SK-N-DZ (cell line): ENCODE measurements around the gene ARID1B.

Experiments used
- DNase-seq: peaks from one replicate; pipeline ENCODE4 v3.0.0-alpha.2; 2015; ENCODE audit warnings: low spot score

Gene ARID1B

DNA sequence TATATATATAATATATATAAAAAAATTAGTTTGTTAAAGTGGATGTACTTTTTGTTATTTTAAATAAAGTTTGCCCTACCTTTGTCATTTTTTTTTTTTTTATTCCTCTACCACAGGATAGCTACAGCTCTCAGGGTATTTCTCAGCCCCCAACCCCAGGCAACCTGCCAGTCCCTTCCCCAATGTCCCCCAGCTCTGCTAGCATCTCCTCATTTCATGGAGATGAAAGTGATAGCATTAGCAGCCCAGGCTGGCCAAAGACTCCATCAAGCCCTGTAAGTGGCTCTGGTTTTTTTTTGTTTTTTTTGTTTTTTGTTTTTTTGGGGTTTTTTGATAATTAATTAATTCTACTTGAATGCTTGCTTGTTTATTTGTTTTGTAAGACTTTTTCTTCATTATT, 397.6 kb downstream of the ARID1B start:
- DNase-seq: no peak

DNA sequence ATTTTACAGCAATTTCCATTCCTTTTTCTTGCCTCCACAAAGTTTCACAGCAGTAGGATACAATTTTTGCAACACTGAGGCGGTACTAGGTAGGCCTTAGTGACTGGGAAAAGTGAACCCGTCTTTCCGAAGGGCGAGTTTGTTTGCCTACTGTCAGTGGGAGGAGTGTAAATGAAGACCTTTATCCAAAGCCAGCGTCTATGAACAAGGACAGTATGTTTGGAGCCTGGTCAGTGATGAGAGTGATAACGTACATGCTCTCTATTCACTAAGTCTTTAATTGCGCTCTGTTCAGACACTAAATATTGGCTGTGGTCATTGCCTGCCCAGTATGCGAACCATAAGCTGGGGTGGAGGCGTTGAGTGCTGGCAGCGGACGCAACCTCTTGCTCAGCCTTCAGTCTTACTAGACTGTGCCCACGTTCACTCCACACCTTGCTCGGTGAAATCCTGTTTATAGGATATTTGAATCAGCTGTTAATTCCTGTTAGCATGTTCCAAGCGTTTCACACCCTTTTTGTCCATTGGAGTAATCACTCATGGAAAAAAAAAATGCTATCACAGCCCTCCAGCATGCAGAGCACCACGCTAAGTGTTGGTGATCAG, 400.7 kb downstream of the ARID1B start:
- DNase-seq: no peak

DNA sequence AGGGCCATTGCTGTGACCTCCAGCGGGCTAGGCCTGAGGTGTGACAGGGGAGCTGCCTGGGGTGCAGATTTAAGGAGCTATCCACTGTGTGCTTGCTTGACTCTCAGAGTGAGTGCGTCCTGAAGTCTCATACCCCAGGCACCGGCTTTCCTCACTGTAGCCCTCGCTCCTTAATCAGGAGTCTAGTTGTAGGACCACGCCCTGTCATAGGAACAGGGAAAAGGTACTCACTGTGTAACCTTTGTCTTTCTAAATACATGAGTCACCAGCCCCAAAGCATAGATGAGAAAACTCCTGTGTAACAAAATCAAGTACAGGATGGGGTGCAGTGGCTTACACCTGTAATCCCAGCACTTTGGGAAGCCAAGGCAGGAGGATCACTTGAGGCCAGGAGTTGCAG, 404.5 kb downstream of the ARID1B start:
- DNase-seq: no peak

DNA sequence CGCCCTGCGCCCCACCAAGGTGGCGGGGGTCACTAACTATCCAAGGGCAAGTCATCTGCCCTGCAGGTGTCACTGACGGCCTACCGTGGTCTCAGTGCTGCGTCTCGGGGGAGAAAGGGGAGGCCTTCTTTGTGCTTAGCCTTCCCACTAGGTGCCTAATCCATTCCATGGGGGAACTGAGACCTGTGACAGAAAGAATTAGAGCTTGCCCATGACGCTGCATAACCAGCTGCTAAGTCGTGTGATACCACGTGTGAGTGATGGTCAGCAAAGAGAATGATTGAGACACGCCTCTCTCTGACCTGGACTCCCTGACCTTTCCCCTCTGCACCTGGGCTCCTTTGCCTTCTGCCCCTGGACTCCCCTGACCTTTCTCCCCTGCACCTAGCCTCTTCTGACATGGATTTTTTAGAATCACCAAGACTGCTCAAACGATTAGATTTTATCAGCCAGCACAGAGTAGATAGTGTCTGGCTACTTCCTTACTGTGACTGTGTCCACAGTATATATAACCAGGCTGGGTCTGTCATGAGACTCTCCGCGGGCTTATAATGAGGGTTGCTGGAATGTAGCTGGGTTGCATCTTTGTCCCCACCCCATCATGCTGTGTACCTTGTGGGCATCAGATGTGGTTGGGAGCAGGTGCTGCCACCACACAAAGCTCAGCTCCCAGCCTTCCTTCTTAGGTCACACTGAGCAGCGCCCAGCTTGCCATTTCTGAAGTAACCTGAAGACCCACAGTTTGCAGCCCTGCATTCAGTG, 405.5 kb downstream of the ARID1B start:
- DNase-seq: no peak

DNA sequence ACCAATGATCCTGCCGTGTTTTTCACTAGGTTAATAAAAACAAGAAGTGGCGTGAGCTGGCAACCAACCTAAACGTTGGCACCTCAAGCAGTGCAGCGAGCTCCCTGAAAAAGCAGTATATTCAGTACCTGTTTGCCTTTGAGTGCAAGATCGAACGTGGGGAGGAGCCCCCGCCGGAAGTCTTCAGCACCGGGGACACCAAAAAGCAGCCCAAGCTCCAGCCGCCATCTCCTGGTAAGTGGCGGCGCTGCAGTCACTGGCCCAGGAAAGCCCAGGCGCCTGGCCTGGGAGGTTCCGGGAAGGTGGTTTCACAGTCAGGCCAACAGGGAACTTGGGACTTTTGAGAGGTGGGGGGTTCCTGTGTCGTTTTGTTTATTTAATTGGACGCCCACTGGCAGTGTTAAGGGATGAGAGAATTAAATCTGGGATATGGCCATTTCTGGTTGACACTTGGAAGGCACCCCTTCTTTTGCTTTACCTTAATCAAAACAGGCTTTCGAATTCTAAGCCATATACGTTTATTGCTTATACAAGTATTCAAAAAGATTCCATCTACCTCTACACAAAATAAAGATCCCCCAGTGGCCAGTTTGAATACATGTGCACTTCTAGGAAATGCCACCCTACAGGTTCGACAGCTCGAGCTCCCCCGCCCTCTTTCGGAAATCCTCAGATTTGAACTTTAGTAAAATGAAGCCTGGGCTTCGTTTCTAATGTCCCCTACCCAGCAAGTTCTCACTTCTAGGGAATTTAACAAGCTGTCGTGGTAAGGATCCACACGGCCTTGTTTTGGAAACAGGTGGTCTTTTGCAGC, 407.2 kb downstream of the ARID1B start:
- DNase-seq: peak; percentile 40

DNA sequence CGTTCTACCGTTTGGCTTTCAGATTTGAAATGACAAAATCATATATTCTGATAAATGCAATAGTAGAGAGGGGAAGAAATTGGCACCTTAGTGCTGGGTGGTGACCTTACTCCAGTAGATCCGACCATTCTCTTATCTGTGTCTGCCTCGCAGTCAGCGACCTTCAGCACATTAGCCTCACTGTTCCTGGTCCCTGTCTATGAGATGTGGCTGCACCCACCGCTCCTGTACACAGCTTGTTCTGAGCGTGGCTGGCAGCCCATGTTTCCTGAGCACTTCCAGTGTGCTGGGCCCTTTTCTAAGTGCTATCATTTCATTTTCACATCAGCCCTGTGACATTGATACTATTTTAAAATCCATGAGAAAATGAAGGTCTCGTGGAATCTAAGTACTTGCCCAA, 408.0 kb downstream of the ARID1B start:
- DNase-seq: no peak

DNA sequence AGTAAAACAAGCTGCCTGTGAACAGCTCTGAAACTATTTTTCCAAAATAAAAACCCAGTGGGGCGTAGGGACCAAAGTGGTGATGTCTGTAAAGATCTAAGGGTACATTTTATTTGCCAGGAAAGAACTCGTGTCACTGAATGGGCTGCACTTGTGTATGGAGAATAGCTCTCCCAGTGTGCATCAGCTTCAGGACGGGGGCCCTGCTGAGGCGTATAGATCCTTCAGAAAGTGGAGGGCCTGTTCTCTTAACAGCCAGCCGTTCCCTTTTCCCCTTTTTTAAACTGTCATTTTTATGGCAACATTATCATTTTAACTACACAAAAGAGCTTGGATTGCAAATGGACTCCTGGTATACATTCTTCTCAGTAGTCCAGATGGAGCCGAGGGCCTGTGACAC, 408.8 kb downstream of the ARID1B start:
- DNase-seq: no peak

DNA sequence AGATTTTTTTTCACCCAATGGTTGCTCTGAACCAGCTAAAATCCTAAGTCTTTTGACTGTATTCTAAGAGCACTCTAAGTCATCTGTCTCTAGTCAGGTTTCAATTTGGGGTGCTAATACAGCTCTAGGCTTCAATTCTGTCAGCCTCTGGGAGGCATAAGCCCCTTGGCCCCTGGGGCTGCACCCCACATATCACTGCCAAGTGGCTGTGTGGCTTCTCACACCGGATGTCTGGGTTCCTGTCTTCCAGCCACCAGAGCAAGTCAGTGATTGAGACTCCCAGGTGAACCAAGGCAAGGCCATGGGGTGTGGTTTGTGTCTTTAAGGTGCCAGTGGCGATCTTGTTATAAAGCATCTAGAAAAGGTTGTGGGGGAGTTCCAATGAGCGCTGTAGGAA, 409.6 kb downstream of the ARID1B start:
- DNase-seq: no peak

DNA sequence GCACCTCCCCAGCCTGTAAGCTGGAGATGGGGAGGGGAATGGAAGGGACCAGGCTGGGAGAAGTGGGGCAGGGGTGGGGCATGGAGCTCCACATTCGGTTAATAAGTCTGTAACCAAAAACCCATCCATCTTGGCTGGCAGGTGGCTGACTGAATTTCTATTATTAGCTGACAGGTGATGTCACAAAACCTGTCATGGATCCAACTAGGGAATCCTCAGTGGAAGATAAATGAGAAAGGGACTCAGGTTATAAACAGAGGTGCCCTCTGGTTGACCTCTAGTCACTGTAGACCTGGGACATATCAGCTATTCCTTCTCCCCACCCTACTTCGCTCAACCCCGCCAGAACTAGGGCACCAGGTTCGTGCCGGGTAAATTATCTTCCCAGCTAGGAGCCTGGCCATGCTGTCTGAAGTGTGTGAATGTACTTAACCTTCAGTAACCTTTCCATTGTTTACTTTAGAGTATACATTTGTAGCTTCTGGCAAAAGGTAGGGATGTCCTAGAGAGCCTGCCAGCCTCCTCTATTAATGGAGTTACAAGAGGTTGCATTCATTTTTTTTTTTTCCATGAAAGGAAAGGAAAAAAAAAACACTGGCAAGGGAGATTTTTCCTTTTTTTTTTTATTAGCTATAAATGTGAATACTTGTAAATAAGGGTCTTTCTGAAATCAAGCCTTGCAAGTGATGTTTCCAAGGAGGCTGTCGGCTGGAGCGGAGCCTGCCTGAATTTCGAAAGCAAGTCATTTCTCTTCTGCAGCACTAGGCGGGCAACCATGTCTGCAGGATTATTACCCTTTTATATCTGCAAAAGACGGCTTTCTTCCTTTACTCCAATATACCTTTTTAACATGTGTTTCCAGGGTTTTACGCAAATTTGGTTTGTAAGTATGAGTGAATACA, 410.3 kb downstream of the ARID1B start:
- peak; percentile 84 for DNase-seq

DNA sequence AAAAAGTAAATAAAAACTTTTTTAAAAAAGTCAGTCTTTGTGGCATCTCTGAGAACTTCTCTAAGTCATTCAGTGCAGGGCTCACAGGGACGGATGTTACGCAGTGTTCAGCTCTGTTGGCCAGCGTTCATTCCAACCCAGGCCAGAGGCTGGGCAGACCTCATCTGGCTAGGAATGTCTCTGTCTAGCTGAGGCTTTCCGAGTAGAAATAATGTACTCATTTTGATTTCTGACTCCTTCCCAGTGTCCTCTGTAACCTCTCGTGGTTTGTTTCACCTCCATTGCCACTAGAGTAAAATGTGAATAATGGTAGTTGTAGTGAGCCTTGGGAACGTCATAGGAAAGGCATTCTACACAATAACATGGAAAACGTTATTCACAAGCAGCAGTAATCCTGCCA, 411.0 kb downstream of the ARID1B start:
- no peak for DNase-seq

DNA sequence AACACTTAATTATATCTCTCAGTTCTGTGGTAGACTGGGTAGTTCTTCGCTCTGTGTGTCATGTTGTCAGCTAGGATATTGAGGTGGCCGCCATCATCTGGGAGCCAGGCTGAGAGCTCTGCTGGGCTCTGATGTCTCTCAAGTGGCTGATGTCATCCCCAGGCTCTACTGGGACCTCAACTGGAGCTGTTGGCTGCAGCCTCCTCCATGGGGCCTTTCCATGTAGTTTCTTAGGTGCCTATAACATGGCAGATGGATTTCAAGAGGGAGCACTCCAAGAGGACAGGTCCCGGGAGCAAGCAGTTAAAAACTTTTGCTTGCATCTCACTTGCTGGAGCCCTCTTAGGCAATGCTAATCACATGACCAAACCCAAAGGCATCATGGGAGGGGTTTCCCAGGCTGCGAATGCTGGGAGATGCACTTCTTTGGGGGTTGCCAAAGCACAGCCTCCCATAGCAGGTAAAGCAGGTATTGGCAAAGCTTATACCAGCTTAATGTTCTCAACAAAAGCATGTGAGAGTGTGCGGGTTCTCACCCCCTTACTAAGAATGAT, 416.3 kb downstream of the ARID1B start:
- DNase-seq: no peak

DNA sequence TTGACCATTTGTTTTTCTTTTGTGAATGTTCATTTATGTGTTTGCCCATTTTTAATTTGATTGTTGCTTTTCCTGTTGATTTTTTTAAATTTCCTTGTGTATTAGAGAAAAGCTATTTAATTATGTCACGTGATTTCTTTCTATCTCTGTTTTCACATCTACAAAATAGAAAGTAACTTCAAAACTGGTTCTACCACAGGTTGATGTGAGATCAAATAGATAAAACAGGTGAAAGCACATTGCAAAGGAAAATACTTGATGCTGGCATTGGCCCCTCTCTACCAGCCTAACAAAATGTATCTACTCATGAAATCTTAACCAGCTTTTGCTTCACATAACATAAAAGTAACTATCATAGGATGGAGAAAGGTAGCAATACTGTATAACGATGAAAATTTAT, 416.9 kb downstream of the ARID1B start:
- no peak for DNase-seq

DNA sequence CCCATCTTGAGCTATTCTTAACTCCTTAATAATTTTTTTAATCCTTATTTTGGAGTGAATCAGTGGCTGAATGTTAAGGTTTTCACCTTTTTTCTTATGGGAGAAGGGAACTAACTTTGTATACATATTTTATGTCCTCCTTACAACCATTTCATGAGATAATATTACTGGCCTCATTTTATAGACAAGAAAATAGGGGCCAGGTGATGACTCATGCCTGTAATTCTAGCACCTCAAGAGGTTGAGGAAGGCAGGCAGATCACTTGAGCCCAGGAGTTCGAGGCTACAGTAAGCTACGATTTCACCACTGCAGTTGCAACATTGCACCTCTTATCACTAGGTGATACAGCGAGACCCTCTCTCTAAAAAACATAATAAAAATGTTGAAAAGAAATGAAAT, 417.5 kb downstream of the ARID1B start:
- no peak for DNase-seq

DNA sequence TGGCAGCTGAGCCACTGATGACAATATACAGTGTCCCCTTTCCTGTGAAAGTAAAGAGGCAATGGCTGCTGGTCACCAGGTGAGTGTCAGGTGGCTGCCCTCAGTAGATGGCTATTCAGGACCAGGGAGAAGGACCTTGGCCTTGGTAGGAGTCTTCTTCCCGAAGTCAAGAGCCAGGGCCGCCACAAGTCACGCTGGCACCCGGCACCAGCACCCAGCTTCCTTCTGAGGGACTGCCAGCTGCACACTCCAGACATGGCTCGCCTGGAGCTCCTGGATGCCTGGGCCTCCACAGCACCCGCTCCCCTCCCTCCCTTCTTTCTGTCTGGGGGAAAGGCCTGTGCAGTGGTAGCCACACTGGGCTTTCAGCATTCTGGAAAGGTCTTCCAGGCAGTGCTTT, 419.2 kb downstream of the ARID1B start:
- no peak for DNase-seq

DNA sequence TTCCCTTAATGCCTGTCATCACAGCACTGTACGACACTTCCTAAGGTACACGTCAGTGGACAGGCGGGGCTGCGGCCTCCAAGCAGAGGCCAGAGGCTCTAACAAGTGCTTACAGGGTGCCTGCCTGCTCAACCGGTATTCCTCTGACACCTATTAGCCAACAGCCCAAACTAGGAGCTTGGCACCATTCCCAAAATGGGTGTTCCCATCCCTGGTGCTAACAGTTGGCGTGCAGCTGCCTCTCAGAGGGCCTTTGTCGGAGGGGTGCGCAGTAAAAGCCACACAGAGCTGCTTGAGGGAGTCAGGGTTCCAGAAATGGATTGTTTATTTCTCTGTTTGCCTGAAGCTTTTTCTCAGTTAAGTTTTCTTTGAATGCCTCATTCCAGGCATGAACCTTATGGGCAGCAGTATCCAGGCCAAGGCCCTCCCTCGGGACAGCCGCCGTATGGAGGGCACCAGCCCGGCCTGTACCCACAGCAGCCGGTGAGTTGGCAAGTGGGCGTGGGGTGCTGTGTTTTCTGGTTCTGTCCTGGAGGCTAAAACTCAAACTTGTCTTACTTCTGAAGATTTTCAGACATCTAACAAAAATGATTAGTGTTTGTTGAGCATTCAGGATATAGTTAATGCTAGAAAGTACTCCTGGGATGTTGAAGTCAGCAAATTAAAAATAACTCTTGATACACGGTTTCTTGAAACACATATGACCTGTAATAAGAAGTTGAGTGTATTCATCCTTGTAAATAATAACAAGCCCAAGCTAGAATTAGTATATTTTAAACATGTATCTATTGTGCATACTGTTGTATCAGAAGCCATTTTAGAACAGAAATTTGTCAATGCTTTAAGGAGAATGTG, 421.5 kb downstream of the ARID1B start:
- DNase-seq: no peak

DNA sequence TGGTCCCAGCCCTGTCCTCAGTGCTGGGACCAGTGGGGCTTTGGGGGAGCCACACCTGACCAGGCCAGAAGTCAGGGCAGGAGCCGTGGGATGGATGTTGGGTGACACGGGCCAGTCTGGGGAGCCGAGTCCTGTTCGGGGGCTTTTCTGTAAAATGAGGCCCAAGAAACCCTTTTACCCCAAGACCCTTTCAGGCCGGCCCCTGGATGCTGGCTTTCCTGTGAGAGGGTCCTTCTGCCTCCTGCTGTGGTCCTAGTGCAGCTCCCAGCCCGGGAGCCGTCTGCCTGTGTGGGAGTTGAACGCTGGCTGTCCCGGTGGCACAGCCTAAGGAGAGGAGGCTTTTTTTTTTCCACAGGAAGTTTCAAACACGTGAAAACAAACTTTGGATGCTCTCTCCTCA, 422.9 kb downstream of the ARID1B start:
- DNase-seq: no peak

DNA sequence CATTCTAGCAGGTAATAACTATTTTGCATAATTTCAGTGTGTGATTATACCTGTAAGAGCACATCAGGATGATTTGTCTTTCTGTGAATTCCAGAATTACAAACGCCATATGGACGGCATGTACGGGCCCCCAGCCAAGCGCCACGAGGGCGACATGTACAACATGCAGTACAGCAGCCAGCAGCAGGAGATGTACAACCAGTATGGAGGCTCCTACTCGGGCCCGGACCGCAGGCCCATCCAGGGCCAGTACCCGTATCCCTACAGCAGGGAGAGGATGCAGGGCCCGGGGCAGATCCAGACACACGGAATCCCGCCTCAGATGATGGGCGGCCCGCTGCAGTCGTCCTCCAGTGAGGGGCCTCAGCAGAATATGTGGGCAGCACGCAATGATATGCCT, 423.4 kb downstream of the ARID1B start:
- DNase-seq: no peak

DNA sequence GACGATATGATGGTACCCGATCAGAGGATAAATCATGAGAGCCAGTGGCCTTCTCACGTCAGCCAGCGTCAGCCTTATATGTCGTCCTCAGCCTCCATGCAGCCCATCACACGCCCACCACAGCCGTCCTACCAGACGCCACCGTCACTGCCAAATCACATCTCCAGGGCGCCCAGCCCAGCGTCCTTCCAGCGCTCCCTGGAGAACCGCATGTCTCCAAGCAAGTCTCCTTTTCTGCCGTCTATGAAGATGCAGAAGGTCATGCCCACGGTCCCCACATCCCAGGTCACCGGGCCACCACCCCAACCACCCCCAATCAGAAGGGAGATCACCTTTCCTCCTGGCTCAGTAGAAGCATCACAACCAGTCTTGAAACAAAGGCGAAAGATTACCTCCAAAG, 423.9 kb downstream of the ARID1B start:
- DNase-seq: no peak

DNA sequence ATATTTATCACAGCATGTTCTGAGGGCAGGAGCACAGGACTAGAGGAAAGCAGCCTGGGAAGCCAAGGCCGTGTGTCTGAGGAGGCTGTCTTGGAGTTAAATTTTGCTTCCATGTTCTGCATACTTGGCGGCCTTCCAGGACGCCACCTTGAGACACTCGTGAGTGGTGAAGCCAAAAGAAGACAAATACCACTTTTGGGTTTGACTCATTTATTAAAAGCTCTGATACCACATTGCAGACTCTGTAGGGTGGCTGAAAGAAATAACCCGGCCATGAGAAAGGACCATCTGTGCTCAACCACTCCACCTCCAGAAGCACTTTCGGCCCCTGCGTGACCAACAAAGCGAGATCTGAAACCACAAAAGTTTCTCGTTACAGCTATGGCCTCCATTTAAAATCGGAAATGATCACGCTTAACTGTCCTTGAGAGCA, 426.1 kb downstream of the ARID1B start:
- no peak for DNase-seq

DNA sequence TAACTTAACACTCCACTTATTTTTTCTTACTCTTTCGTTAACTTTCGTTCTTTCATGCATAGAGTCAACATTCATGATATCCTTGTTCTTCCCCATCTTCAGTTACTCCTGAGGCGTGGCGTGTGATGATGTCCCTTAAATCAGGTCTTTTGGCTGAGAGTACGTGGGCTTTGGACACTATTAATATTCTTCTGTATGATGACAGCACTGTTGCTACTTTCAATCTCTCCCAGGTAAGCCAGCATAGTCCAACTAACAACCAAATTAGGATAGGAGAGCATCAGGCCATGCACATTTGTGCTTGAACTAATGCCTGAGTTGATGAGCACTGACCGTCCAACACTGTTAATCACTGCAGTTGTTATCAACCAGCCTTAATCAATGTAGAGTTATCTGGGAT, 426.6 kb downstream of the ARID1B start:
- no peak for DNase-seq
